Measurements from ENCODE around the gene KLHL29. TPM values are rescaled to one million over a fixed set of nuclear protein-coding genes. Genes with fewer than 3 reads are reported as not detected.
A peak's percentile ranks its signal among the peaks of the same experiment; 100 is the strongest.

Gene KLHL29
- total RNA-seq, 1 experiment from 2014 or later, result 2.4 TPM

- H3K27me3 Mint-ChIP-seq (ENCODE audit: low read depth), result peaks cover 2% of the 10 kb centered on the region
- no peak overlapping the region for H2BK20ac ChIP-seq (ENCODE audit: low read depth, low read length, poor library complexity, severe bottlenecking)
- no peak overlapping the region for H3T11ph ChIP-seq (ENCODE audit: low read length)
- H3K9ac ChIP-seq (ENCODE audit: extremely low read depth, insufficient read length, low read length), result no peak overlapping the region
- H3K9me3 Mint-ChIP-seq, result no peaks in the 10 kb centered on the region
- H4K5ac ChIP-seq (ENCODE audit: insufficient read length, low read depth, low read length), result no peak overlapping the region
- no peak overlapping the region for H2BK5ac ChIP-seq (ENCODE audit: insufficient read length, low read length)
- H3K56ac ChIP-seq (ENCODE audit: insufficient read length, low read depth, low read length), result no peak overlapping the region
- H3K79me2 ChIP-seq (ENCODE audit: insufficient read depth, low read length), result no peaks in the 10 kb centered on the region
- no peaks in the 10 kb centered on the region; the same call in 1 of the 2 replicates for H3K27me3 ChIP-seq (ENCODE audit: insufficient read depth, low read length)
- H3K36me3 Mint-ChIP-seq (ENCODE audit: insufficient read depth in 1 of 3, low read depth in 3 of 3), result no peaks in the 10 kb centered on the region
- no peak overlapping the region for H2BK120ac ChIP-seq (ENCODE audit: low read depth, low read length, poor library complexity, severe bottlenecking)
- no peak overlapping the region for H4K8ac ChIP-seq (replicated peaks; ENCODE audit: insufficient read length, low read depth, low read length)
- no peak overlapping the region for H2BK15ac ChIP-seq (ENCODE audit: low read depth, low read length)
- DNase-seq, result no peak
- H4K91ac ChIP-seq (ENCODE audit: insufficient read length, low read depth, low read length), result no peak overlapping the region
- no peaks in the 10 kb centered on the region for H3K9me3 ChIP-seq (ENCODE audit: control insufficient read depth, low read depth, low read length)
- no peak overlapping the region for H3K23ac ChIP-seq (ENCODE audit: insufficient read length, low read depth, low read length)
- no peaks in the 10 kb centered on the region for H3K79me1 ChIP-seq (ENCODE audit: insufficient read depth, low read depth, low read length, poor library complexity, severe bottlenecking)
- no peak overlapping the region for H2AFZ ChIP-seq (ENCODE audit: low read length)
- TF ChIP-seq CTCF (conservative IDR thresholded peaks at IDR 0.05), result no peak
- no peaks in the 10 kb centered on the region for H3K23me2 ChIP-seq (ENCODE audit: insufficient read length, low read depth, low read length, poor library complexity, severe bottlenecking)
- no CpG with 5 or more reads among the region's 19 CpGs for WGBS (ENCODE audit: extremely low coverage, insufficient read length, low lambda C conversion rate)
- H3K4ac ChIP-seq (ENCODE audit: low read depth, low read length), result no peak overlapping the region
- no peak overlapping the region for H3K4me3 Mint-ChIP-seq
- peak overlapping the region; percentile 32; the same call in 1 of the 2 replicates for H3K14ac ChIP-seq (ENCODE audit: insufficient read depth, low read length)
- peak overlapping the region in 2 of 3 experiments; percentile 39 to 66; a peak in 2 of 7 replicates for H3K27ac Mint-ChIP-seq
- no peak overlapping the region for H2BK12ac ChIP-seq (ENCODE audit: insufficient read length, low read depth, low read length)
- H3K4me1 Mint-ChIP-seq, result peaks cover 25 to 27% of the 10 kb centered on the region in 2 experiments
- peaks cover 3% of the 10 kb centered on the region; the same call in 1 of the 2 replicates for H3K4me1 ChIP-seq (ENCODE audit: insufficient read depth, low read length)
- no peaks in the 10 kb centered on the region for H4K20me1 ChIP-seq (ENCODE audit: control insufficient read depth, insufficient read depth, insufficient read length)
- H2AK5ac ChIP-seq (ENCODE audit: insufficient read length, low read length), result no peak overlapping the region
- H3K4me2 ChIP-seq (ENCODE audit: insufficient read depth, insufficient read length, low read length), result no peak overlapping the region
- no peak overlapping the region for H3K18ac ChIP-seq (ENCODE audit: insufficient read length, low read depth, low read length)
- no peak overlapping the region for H3K27ac ChIP-seq (ENCODE audit: insufficient read length, low read depth, low read length)
Measured at GRCh38 chr2:23495661-23496114, 110.7 kb downstream of the KLHL29 start.
